ENCODE measurements around the gene KRTAP5-5.

The KRTAP5-5 gene

GRCh38 chr11:1632053-1632714 is 2.6 kb downstream of the KRTAP5-5 start:
- no peak overlapping the region for H2BK5ac ChIP-seq (ENCODE audit: low read depth, low read length, poor library complexity)
- peaks cover 2% of the 10 kb centered on the region for H3K27me3 ChIP-seq (ENCODE audit: insufficient read depth, low read length)
- no peaks in the 10 kb centered on the region for H3K36me3 ChIP-seq (ENCODE audit: control insufficient read depth in 1 of 2, insufficient read depth in 2 of 2, low read length in 2 of 2)
- no peak overlapping the region for H3K4me2 ChIP-seq (ENCODE audit: low read length)
- no peak overlapping the region for H4K91ac ChIP-seq (ENCODE audit: low read depth, low read length)
- no peaks in the 10 kb centered on the region for H3K79me1 ChIP-seq (ENCODE audit: low read length)
- H2AFZ ChIP-seq (ENCODE audit: insufficient read depth, low read length, poor library complexity): no peak overlapping the region
- H2AK5ac ChIP-seq (ENCODE audit: low read length): no peak overlapping the region
- H3K9me3 ChIP-seq (ENCODE audit: insufficient read depth, low read depth, low read length): peaks cover 2% of the 10 kb centered on the region
- H4K12ac ChIP-seq (ENCODE audit: low read depth, low read length): no peak overlapping the region
- no peak overlapping the region for H3K27ac ChIP-seq (ENCODE audit: low read depth, low read length)
- H3K4me3 ChIP-seq (ENCODE audit: low read depth, low read length): no peak overlapping the region
- H3K4me1 ChIP-seq (ENCODE audit: control insufficient read depth in 1 of 2, insufficient read depth in 2 of 2, low read length in 2 of 2): no peaks in the 10 kb centered on the region
- no peak overlapping the region for H3K4ac ChIP-seq (ENCODE audit: low read depth, low read length)
- no peak overlapping the region for H4K8ac ChIP-seq (ENCODE audit: low read depth, low read length)
- no CpG with 5 or more reads among the region's 11 CpGs for WGBS (ENCODE audit: extremely low coverage, insufficient coverage, insufficient read length)
- H3K79me2 ChIP-seq (ENCODE audit: control insufficient read depth, insufficient read depth, low read length, poor library complexity): no peaks in the 10 kb centered on the region
- H3K18ac ChIP-seq (ENCODE audit: low read length): no peak overlapping the region
- no peak overlapping the region for H3K14ac ChIP-seq (ENCODE audit: low read length)
- H3K9ac ChIP-seq (ENCODE audit: low read length): no peak overlapping the region
- no peak overlapping the region for H3K23ac ChIP-seq (ENCODE audit: low read length)
- H2BK12ac ChIP-seq (ENCODE audit: low read length): no peak overlapping the region
- no peak overlapping the region for H2BK120ac ChIP-seq (ENCODE audit: insufficient read depth, low read length, poor library complexity)
- no peak for DNase-seq

GRCh38 chr11:1633864-1634263 is 4.3 kb downstream of the KRTAP5-5 start:
- H2AK5ac ChIP-seq (ENCODE audit: low read length): no peak overlapping the region
- H3K14ac ChIP-seq (ENCODE audit: low read length): no peak overlapping the region
- no peak overlapping the region for H4K91ac ChIP-seq (ENCODE audit: low read depth, low read length)
- H3K36me3 ChIP-seq (ENCODE audit: control insufficient read depth in 1 of 2, insufficient read depth in 2 of 2, low read length in 2 of 2): no peaks in the 10 kb centered on the region
- no peak overlapping the region for H3K9ac ChIP-seq (ENCODE audit: low read length)
- WGBS (ENCODE audit: extremely low coverage, insufficient coverage, insufficient read length): no CpG with 5 or more reads among the region's 10 CpGs
- no peak overlapping the region for H2BK120ac ChIP-seq (ENCODE audit: insufficient read depth, low read length, poor library complexity)
- H3K9me3 ChIP-seq (ENCODE audit: insufficient read depth, low read depth, low read length): peaks cover 2% of the 10 kb centered on the region
- no peak overlapping the region for H3K18ac ChIP-seq (ENCODE audit: low read length)
- H3K79me1 ChIP-seq (ENCODE audit: low read length): no peaks in the 10 kb centered on the region
- DNase-seq: no peak
- peaks cover 2% of the 10 kb centered on the region for H3K27me3 ChIP-seq (ENCODE audit: insufficient read depth, low read length)
- no peak overlapping the region for H2AFZ ChIP-seq (ENCODE audit: insufficient read depth, low read length, poor library complexity)
- no peak overlapping the region for H3K4ac ChIP-seq (ENCODE audit: low read depth, low read length)
- no peak overlapping the region for H3K23ac ChIP-seq (ENCODE audit: low read length)
- no peaks in the 10 kb centered on the region for H3K4me1 ChIP-seq (ENCODE audit: control insufficient read depth in 1 of 2, insufficient read depth in 2 of 2, low read length in 2 of 2)
- no peak overlapping the region for H3K4me2 ChIP-seq (ENCODE audit: low read length)
- H2BK12ac ChIP-seq (ENCODE audit: low read length): no peak overlapping the region
- H2BK5ac ChIP-seq (ENCODE audit: low read depth, low read length, poor library complexity): no peak overlapping the region
- no peak overlapping the region for H3K4me3 ChIP-seq (ENCODE audit: low read depth, low read length)
- H3K79me2 ChIP-seq (ENCODE audit: control insufficient read depth, insufficient read depth, low read length, poor library complexity): no peaks in the 10 kb centered on the region
- no peak overlapping the region for H3K27ac ChIP-seq (ENCODE audit: low read depth, low read length)
- H4K8ac ChIP-seq (ENCODE audit: low read depth, low read length): no peak overlapping the region
- H4K12ac ChIP-seq (ENCODE audit: low read depth, low read length): no peak overlapping the region

GRCh38 chr11:1636291-1636950 is 6.8 kb downstream of the KRTAP5-5 start:
- no peaks in the 10 kb centered on the region for H3K79me2 ChIP-seq (ENCODE audit: control insufficient read depth, insufficient read depth, low read length, poor library complexity)

GRCh38 chr11:1637628-1638027 is 8.1 kb downstream of the KRTAP5-5 start:
- no peak overlapping the region for H3K14ac ChIP-seq (ENCODE audit: low read length)
- WGBS (ENCODE audit: extremely low coverage, insufficient coverage, insufficient read length): no CpG with 5 or more reads among the region's 2 CpGs
- H4K91ac ChIP-seq (ENCODE audit: low read depth, low read length): no peak overlapping the region
- H3K9me3 ChIP-seq (ENCODE audit: insufficient read depth, low read depth, low read length): peaks cover 2% of the 10 kb centered on the region
- no peak overlapping the region for H3K27ac ChIP-seq (ENCODE audit: low read depth, low read length)
- H3K79me1 ChIP-seq (ENCODE audit: low read length): no peaks in the 10 kb centered on the region
- H3K4me3 ChIP-seq (ENCODE audit: low read depth, low read length): no peak overlapping the region
- no peak overlapping the region for H2BK5ac ChIP-seq (ENCODE audit: low read depth, low read length, poor library complexity)
- no peak overlapping the region for H3K4ac ChIP-seq (ENCODE audit: low read depth, low read length)
- no peak overlapping the region for H3K9ac ChIP-seq (ENCODE audit: low read length)
- H3K36me3 ChIP-seq (ENCODE audit: control insufficient read depth in 1 of 2, insufficient read depth in 2 of 2, low read length in 2 of 2): no peaks in the 10 kb centered on the region
- H3K23ac ChIP-seq (ENCODE audit: low read length): no peak overlapping the region
- no peak overlapping the region for H2BK120ac ChIP-seq (ENCODE audit: insufficient read depth, low read length, poor library complexity)
- no peak overlapping the region for H4K8ac ChIP-seq (ENCODE audit: low read depth, low read length)
- no peak overlapping the region for H2AK5ac ChIP-seq (ENCODE audit: low read length)
- no peak overlapping the region for H2BK12ac ChIP-seq (ENCODE audit: low read length)
- H3K27me3 ChIP-seq (ENCODE audit: insufficient read depth, low read length): peaks cover 2% of the 10 kb centered on the region
- H2AFZ ChIP-seq (ENCODE audit: insufficient read depth, low read length, poor library complexity): no peak overlapping the region
- no peak overlapping the region for H3K18ac ChIP-seq (ENCODE audit: low read length)
- H3K4me1 ChIP-seq (ENCODE audit: control insufficient read depth in 1 of 2, insufficient read depth in 2 of 2, low read length in 2 of 2): no peaks in the 10 kb centered on the region
- DNase-seq: no peak
- no peaks in the 10 kb centered on the region for H3K79me2 ChIP-seq (ENCODE audit: control insufficient read depth, insufficient read depth, low read length, poor library complexity)
- no peak overlapping the region for H3K4me2 ChIP-seq (ENCODE audit: low read length)
- no peak overlapping the region for H4K12ac ChIP-seq (ENCODE audit: low read depth, low read length)

More at GRCh38 chr11:1636291-1636950, 6.8 kb downstream of the KRTAP5-5 start:
- no peak overlapping the region for H4K12ac ChIP-seq (ENCODE audit: low read depth, low read length)
- H3K23ac ChIP-seq (ENCODE audit: low read length): no peak overlapping the region
- no peak overlapping the region for H2AK5ac ChIP-seq (ENCODE audit: low read length)
- H3K9me3 ChIP-seq (ENCODE audit: insufficient read depth, low read depth, low read length): peaks cover 2% of the 10 kb centered on the region
- H4K8ac ChIP-seq (ENCODE audit: low read depth, low read length): no peak overlapping the region
- H2BK12ac ChIP-seq (ENCODE audit: low read length): no peak overlapping the region
- H3K4me3 ChIP-seq (ENCODE audit: low read depth, low read length): no peak overlapping the region
- no peak overlapping the region for H3K9ac ChIP-seq (ENCODE audit: low read length)
- no peaks in the 10 kb centered on the region for H3K36me3 ChIP-seq (ENCODE audit: control insufficient read depth in 1 of 2, insufficient read depth in 2 of 2, low read length in 2 of 2)
- H3K18ac ChIP-seq (ENCODE audit: low read length): no peak overlapping the region
- H3K4me1 ChIP-seq (ENCODE audit: control insufficient read depth in 1 of 2, insufficient read depth in 2 of 2, low read length in 2 of 2): no peaks in the 10 kb centered on the region
- H2BK5ac ChIP-seq (ENCODE audit: low read depth, low read length, poor library complexity): no peak overlapping the region
- no peak for DNase-seq
- H3K27ac ChIP-seq (ENCODE audit: low read depth, low read length): no peak overlapping the region
- no peaks in the 10 kb centered on the region for H3K79me1 ChIP-seq (ENCODE audit: low read length)
- H3K4me2 ChIP-seq (ENCODE audit: low read length): no peak overlapping the region
- no peak overlapping the region for H2BK120ac ChIP-seq (ENCODE audit: insufficient read depth, low read length, poor library complexity)
- H3K14ac ChIP-seq (ENCODE audit: low read length): no peak overlapping the region
- no CpG with 5 or more reads among the region's 19 CpGs for WGBS (ENCODE audit: extremely low coverage, insufficient coverage, insufficient read length)
- peaks cover 2% of the 10 kb centered on the region for H3K27me3 ChIP-seq (ENCODE audit: insufficient read depth, low read length)
- H3K4ac ChIP-seq (ENCODE audit: low read depth, low read length): no peak overlapping the region
- H2AFZ ChIP-seq (ENCODE audit: insufficient read depth, low read length, poor library complexity): no peak overlapping the region
- no peak overlapping the region for H4K91ac ChIP-seq (ENCODE audit: low read depth, low read length)

Measured in trophoblast cell (in vitro differentiated cells and primary cell).